ENCODE measurements around the gene SEC23IP. TPM values are rescaled to one million over a fixed set of nuclear protein-coding genes. Genes with fewer than 3 reads are reported as not detected.

Gene SEC23IP
- total and polyA plus RNA-seq, 2 donors (not counting 1 experiment from before 2014, with no cell fraction given): 10.5 to 69.7 TPM

GRCh38 chr10:119896061-119896655, 3.6 kb downstream of the SEC23IP start:
- Histone ChIP-seq H3K4me1 (ENCODE audit: control insufficient read depth in 2 of 2, insufficient read depth in 2 of 2, low read length in 2 of 2) (peaks cover 12 to 13% of the 10 kb centered on the region in 2 donors), H3K27ac (ENCODE audit: low read length in 2 of 2) (peak overlapping the region in 1 of 2 donors; percentile 58), H3K27me3 (replicated peaks in 1 of 4; ENCODE audit: control extremely low read depth in 1 of 4, control insufficient read depth in 3 of 4, insufficient read depth in 4 of 4, low read length in 3 of 4) (no peaks in the 10 kb centered on the region), H3K79me2 (ENCODE audit: control insufficient read depth, insufficient read depth, low read length) (peaks cover 75% of the 10 kb centered on the region), H2AFZ (ENCODE audit: insufficient read depth, low read depth, low read length, poor library complexity, severe bottlenecking) (no peak overlapping the region), H4K20me1 (ENCODE audit: control insufficient read depth, insufficient read depth, low read length, poor library complexity, severe bottlenecking) (peaks cover 18% of the 10 kb centered on the region), H3K9me3 (ENCODE audit: control extremely low read depth in 1 of 3, control insufficient read depth in 2 of 3, insufficient read depth in 1 of 3, low read length in 2 of 3) (no peaks in the 10 kb centered on the region), H3K4me3 (ENCODE audit: control extremely low read depth in 1 of 5, extremely low read depth in 1 of 5, insufficient read depth in 1 of 5, low read depth in 2 of 5, low read length in 4 of 5) (no peak overlapping the region), H3K36me3 (replicated peaks in 1 of 2; ENCODE audit: control extremely low read depth in 1 of 2, control insufficient read depth in 1 of 2, extremely low read depth in 1 of 2, insufficient read depth in 2 of 2, low read length in 1 of 2) (peaks cover 4 to 15% of the 10 kb centered on the region in 2 experiments), H3K4me2 (replicated peaks; ENCODE audit: low read depth, low read length, poor library complexity, severe bottlenecking) (no peak overlapping the region), H3K9ac (ENCODE audit: low read length) (no peak overlapping the region)
- H3K27me3 Mint-ChIP-seq: no peaks in the 10 kb centered on the region
- WGBS (ENCODE audit: insufficient coverage): 46% methylated on average over 4 of the region's 4 CpGs
- TF ChIP-seq EZH2 (IDR thresholded peaks at IDR 0.05; ENCODE audit: borderline replicate concordance, insufficient read depth, low read depth, low read length, poor library complexity, severe bottlenecking) (no peak), CTCF (IDR thresholded peaks at IDR 0.05) (no peak)
- H3K4me1 Mint-ChIP-seq: peaks cover 62% of the 10 kb centered on the region
- ATAC-seq (ENCODE audit: low read depth) (no peak), DNase-seq (no peak)
- intact Hi-C loops (cut with micrococcal nuclease): no loop called here
- POLR2A ChIA-PET: no interaction called here
- CTCF ChIA-PET: interaction anchor here (1.2 to 1.5 kb wide), 2 partner anchors 23 to 37 kb away, joined by 3 read pairs; partner anchors contain the start of gene MCMBP
- no peaks in the 10 kb centered on the region for H3K9me3 Mint-ChIP-seq (ENCODE audit: insufficient read depth)
- H3K27ac Mint-ChIP-seq: peak overlapping the region; percentile 34
- H3K4me3 Mint-ChIP-seq: no peak overlapping the region

DNA sequence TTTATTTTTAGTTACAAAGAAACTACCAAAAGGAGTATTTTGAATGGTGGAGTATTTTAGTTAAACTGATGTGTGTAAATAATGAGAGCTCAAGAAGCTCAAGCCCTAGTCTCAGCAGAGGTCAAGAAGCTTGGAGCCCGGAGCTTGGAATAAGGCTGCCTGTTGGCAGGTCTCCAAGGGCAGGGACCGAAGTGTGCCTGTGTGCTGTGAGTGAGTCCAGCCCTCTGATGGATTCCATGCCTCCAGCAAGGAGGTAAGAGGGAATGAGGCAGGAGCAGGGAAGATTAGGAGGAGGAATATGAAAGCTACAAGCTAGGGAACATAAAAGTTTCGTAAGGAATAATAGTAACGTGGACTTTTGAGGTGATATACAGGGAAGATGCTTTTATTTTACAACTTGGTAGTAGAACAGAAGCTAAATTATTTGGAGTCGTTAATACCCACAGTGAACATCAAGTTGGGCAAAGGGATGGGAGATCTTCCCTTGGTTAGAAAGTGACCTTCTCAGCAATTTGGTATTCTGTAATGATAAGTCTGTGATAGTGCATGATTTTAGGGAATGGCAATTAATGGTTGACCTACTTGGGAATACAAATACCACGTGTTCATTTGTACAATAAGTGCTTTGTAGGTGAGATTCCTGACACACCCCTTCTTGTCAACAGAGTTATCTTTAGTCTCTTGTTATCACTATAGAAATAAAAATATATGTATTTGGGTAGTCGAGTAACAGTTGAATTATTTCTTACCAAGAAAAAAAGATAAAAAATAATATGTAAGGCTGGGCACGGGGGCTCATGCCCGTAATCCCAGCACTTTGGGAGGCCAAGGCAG, 4.6 kb downstream of the SEC23IP start:
- WGBS (ENCODE audit: insufficient coverage): 95% methylated on average over 5 of the region's 9 CpGs
- H3K4me2 ChIP-seq (replicated peaks; ENCODE audit: low read depth, low read length, poor library complexity, severe bottlenecking): no peak overlapping the region
- peaks cover 18% of the 10 kb centered on the region for H4K20me1 ChIP-seq (ENCODE audit: control insufficient read depth, insufficient read depth, low read length, poor library complexity, severe bottlenecking)
- H3K4me1 ChIP-seq (ENCODE audit: control insufficient read depth in 2 of 2, insufficient read depth in 2 of 2, low read length in 2 of 2): peaks cover 7 to 10% of the 10 kb centered on the region in 2 donors
- H3K4me3 Mint-ChIP-seq: no peak overlapping the region
- H3K79me2 ChIP-seq (ENCODE audit: control insufficient read depth, insufficient read depth, low read length): peaks cover 70% of the 10 kb centered on the region
- peaks cover 4 to 15% of the 10 kb centered on the region in 2 experiments for H3K36me3 ChIP-seq (replicated peaks in 1 of 2; ENCODE audit: control extremely low read depth in 1 of 2, control insufficient read depth in 1 of 2, extremely low read depth in 1 of 2, insufficient read depth in 2 of 2, low read length in 1 of 2)
- no peak overlapping the region for H3K4me3 ChIP-seq (ENCODE audit: control extremely low read depth in 1 of 5, extremely low read depth in 1 of 5, insufficient read depth in 1 of 5, low read depth in 2 of 5, low read length in 4 of 5)
- no peak for ATAC-seq (ENCODE audit: low read depth)
- H3K27ac Mint-ChIP-seq: peak overlapping the region; percentile 21
- TF ChIP-seq CTCF (IDR thresholded peaks at IDR 0.05) (no peak), EZH2 (IDR thresholded peaks at IDR 0.05; ENCODE audit: borderline replicate concordance, insufficient read depth, low read depth, low read length, poor library complexity, severe bottlenecking) (no peak)
- no peak for DNase-seq
- H3K9me3 ChIP-seq (ENCODE audit: control extremely low read depth in 1 of 3, control insufficient read depth in 2 of 3, insufficient read depth in 1 of 3, low read length in 2 of 3): no peaks in the 10 kb centered on the region
- no peaks in the 10 kb centered on the region for H3K27me3 ChIP-seq (replicated peaks in 1 of 4; ENCODE audit: control extremely low read depth in 1 of 4, control insufficient read depth in 3 of 4, insufficient read depth in 4 of 4, low read length in 3 of 4)
- H3K4me1 Mint-ChIP-seq: peaks cover 60% of the 10 kb centered on the region
- no peak overlapping the region for H3K9ac ChIP-seq (ENCODE audit: low read length)
- POLR2A ChIA-PET: no interaction called here
- no peak overlapping the region for H3K27ac ChIP-seq (ENCODE audit: low read length in 2 of 2)
- H3K27me3 Mint-ChIP-seq: no peaks in the 10 kb centered on the region
- intact Hi-C loops (cut with micrococcal nuclease): no loop called here
- CTCF ChIA-PET: interaction anchor here (1.2 to 1.5 kb wide), 2 partner anchors 24 to 38 kb away, joined by 3 read pairs; partner anchors contain the start of gene MCMBP
- no peaks in the 10 kb centered on the region for H3K9me3 Mint-ChIP-seq (ENCODE audit: insufficient read depth)
- H2AFZ ChIP-seq (ENCODE audit: insufficient read depth, low read depth, low read length, poor library complexity, severe bottlenecking): no peak overlapping the region

All from B cell (primary cell).